Mucosa of descending colon (tissue), 3 donors: ENCODE data around the gene CREG2. TPM values are rescaled to one million over a fixed set of nuclear protein-coding genes. Genes with fewer than 3 reads are reported as not detected.

Source experiments
- ATAC-seq: fragments of 200-7000 bp; cut with Tn5 transposase; one replicate; pipeline ENCODE4 v1.9.1; 2020; ENCODE audit warnings: mild to moderate bottlenecking, moderate library complexity
- DNase-seq, 3 donors: peaks; one replicate each; pipeline ENCODE4 v3.0.0-alpha.2; 2020
- H3K36me3 ChIP-seq: fragments of 200-600 bp; one replicate; pipeline ENCODE4 v1.8.0; 2021; ENCODE audit warnings: low read depth, mild to moderate bottlenecking
- H3K4me1 ChIP-seq: fragments of 200-600 bp; one replicate; pipeline ENCODE4 v1.8.0; 2021; ENCODE audit warnings: low read depth, mild to moderate bottlenecking
- H3K4me3 ChIP-seq: fragments of 200-600 bp; one replicate; pipeline ENCODE4 v1.8.0; 2021; ENCODE audit warnings: mild to moderate bottlenecking
- H3K9me3 ChIP-seq: fragments of 200-600 bp; one replicate; pipeline ENCODE4 v1.8.0; 2021; ENCODE audit warnings: mild to moderate bottlenecking
- intact Hi-C, 2 donors: fragments of 100-400 bp; cut with DNase I in 1 of 2; cut with micrococcal nuclease in 1 of 2; formaldehyde crosslinking; loops; one replicate each; pipeline versions ENCODE4 v1.11.0 to v1.11.1; 2022; cut with DNase I, micrococcal nuclease
- total RNA-seq, 3 donors: library from RNA; stranded (reverse); fragmentation: NEBNext Ultra II Directional in 2 of 3; extraction: Animal tissue kit (Norgen Biotek cat#: 25700) in 2 of 3; gene quantifications; one replicate each; pipeline versions ENCODE4 v1.2.1 to v1.2.4, GENCODE V29; 2021 to 2023
- TF ChIP-seq, protein P1 (sequence below): fragments of 200-600 bp; IDR thresholded peaks from one replicate; pipeline ENCODE4 v1.8.0; 2022; ENCODE audit warnings: antibody characterized with exemption, mild to moderate bottlenecking
- donor health status: DM: no; HTN: no; CAD: no; lungs with moderate emphysema.
- donor health status: DM: no; HTN: no; CAD: no.
- donor health status: DM: no; HTN: yes; CAD: no.

CREG2 gene
- total RNA-seq, 3 donors from 2014 or later = 0.19 to 1.1 TPM; not detected in 1

DNA sequence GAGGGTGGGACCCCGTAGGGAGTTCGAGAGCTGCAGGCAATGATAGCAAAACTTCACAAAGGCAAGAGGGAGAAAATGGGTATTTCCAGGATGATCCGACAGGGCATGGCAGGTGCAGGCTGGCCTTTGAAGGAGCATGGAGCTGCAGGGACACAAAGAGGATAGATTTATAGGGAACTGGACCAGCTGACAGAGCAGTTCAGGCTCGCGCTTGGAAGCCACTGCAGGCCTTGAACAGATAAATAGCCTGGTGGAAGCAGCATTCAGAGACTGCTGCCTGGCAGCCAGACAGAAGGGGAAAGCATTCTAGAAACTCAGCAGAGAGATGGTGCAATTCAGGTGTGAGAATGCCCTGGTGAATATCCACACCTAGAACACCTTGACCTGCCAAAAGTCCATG, 29.3 kb upstream of the CREG2 start:
- H3K4me3 ChIP-seq = no peak overlapping the region
- H3K4me1 ChIP-seq = no peaks in the 10 kb centered on the region
- intact Hi-C loops = loop anchor here in 1 of 2 donors (10.0 kb wide), 1 partner anchor 418 kb away; no protein-coding TSS in a partner anchor
- TF ChIP-seq, protein P1, sequence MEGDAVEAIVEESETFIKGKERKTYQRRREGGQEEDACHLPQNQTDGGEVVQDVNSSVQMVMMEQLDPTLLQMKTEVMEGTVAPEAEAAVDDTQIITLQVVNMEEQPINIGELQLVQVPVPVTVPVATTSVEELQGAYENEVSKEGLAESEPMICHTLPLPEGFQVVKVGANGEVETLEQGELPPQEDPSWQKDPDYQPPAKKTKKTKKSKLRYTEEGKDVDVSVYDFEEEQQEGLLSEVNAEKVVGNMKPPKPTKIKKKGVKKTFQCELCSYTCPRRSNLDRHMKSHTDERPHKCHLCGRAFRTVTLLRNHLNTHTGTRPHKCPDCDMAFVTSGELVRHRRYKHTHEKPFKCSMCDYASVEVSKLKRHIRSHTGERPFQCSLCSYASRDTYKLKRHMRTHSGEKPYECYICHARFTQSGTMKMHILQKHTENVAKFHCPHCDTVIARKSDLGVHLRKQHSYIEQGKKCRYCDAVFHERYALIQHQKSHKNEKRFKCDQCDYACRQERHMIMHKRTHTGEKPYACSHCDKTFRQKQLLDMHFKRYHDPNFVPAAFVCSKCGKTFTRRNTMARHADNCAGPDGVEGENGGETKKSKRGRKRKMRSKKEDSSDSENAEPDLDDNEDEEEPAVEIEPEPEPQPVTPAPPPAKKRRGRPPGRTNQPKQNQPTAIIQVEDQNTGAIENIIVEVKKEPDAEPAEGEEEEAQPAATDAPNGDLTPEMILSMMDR = no peak
- DNase-seq (no peak), ATAC-seq (no peak)
- no peaks in the 10 kb centered on the region for H3K36me3 ChIP-seq
- H3K9me3 ChIP-seq = peaks cover 3% of the 10 kb centered on the region

DNA sequence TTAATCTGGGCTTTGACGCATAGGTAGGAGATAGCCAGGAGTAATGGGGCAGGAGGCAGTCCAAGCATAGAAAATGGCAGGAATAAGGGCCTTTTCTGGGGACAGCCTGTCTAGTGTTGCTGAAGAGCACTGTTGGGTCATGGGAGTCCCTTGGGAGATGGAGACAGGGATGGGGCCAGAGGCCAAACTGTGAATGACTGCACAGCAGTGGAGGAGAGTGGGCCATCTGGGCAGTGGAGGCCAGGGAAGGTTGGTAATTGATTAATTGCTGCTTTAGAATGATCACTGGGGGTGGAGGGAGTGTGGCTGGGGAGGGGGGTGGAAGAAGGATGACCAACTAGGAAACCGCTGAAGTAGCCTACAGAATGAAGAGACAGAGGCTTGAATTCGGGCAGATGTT, 28.6 kb upstream of the CREG2 start:
- TF ChIP-seq, protein P1 = no peak
- Histone ChIP-seq H3K36me3 (no peaks in the 10 kb centered on the region), H3K9me3 (peaks cover 3% of the 10 kb centered on the region), H3K4me1 (no peaks in the 10 kb centered on the region), H3K4me3 (no peak overlapping the region)
- DNase-seq = no peak
- no peak for ATAC-seq
- intact Hi-C loops = loop anchor here in 1 of 2 donors (10.0 kb wide), 1 partner anchor 419 kb away; no protein-coding TSS in a partner anchor

DNA sequence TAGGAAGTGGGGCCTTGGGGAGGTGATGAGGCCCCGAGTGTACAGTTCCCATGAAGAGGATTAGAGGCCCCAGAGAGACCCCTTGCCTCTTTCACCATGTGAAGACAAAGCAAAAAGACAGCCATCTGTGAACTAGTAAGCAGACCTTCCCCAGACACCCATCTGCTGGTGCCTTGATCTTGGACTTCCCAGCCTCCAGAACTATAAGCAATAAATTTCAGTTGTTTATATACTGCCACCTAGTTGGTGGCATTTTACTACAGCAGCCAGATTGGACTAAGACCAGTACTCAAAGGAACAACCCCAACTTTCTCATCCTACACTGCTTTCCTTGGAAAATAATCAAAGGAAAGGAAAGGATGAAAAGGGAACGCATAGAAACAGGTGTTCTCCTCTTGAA, 27.9 kb upstream of the CREG2 start:
- H3K36me3 ChIP-seq = no peaks in the 10 kb centered on the region
- peaks cover 3% of the 10 kb centered on the region for H3K9me3 ChIP-seq
- H3K4me1 ChIP-seq = no peaks in the 10 kb centered on the region
- ATAC-seq (no peak), DNase-seq (no peak)
- intact Hi-C loops = loop anchor here in 1 of 2 donors (10.0 kb wide), 1 partner anchor 420 kb away; no protein-coding TSS in a partner anchor
- no peak overlapping the region for H3K4me3 ChIP-seq
- TF ChIP-seq, protein P1 = no peak

DNA sequence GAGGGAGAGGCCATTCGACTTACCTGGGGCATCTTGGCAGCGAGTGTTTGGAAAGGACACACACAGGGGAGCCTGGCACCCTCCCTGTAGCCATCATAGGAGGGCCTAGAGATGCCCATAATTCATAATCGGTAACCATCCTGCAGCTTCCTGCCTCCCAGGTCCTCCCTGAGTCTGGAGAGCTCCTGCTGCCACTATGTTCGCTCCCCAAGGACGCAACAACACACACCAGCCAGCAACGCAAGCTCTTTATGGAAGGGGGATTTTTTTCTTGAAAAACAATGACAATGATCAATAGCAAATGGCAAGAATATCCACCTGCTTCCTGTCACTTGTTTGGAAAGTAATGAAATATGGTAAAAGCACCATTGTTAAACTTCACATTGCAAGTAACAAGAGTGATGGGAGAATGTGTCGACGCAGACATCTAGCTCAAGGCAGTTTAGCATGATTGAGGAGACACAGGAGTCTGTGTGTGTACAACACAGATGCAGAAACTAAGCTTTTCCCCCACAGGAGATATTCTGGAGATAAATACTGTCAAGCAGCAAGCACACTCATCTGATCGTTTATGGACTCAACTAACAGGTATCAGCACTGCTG, 24.9 kb upstream of the CREG2 start:
- no peaks in the 10 kb centered on the region for H3K4me1 ChIP-seq
- peaks cover 3% of the 10 kb centered on the region for H3K9me3 ChIP-seq
- DNase-seq = no peak
- intact Hi-C loops = loop anchor here in 1 of 2 donors (10.0 kb wide), 1 partner anchor 423 kb away; no protein-coding TSS in a partner anchor
- H3K36me3 ChIP-seq = no peaks in the 10 kb centered on the region
- ATAC-seq = no peak
- TF ChIP-seq, protein P1 = no peak
- no peak overlapping the region for H3K4me3 ChIP-seq

DNA sequence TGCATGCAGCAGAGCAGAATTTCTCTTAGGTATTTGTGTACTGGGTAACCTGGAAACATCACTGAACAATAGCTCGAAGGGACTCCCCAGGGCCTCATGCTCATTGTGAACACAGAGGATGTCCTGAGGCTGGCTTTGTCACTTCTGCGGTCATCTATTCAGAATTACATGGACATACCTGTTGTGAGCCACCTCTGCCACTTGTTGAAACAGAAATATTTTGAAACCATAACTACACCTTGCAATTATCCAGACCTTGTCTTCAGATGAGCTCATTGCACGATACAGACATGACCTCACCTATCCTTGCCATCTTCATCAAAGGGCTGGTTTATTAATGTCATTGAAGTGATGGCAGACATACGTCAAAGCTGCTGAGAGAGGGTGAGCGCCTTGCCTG, 23.4 kb upstream of the CREG2 start:
- peaks cover 3% of the 10 kb centered on the region for H3K9me3 ChIP-seq
- ATAC-seq (no peak), DNase-seq (no peak)
- no peaks in the 10 kb centered on the region for H3K36me3 ChIP-seq
- TF ChIP-seq, protein P1 = no peak
- H3K4me3 ChIP-seq = no peak overlapping the region
- intact Hi-C loops = loop anchor here in 1 of 2 donors (10.0 kb wide), 1 partner anchor 424 kb away; no protein-coding TSS in a partner anchor
- no peaks in the 10 kb centered on the region for H3K4me1 ChIP-seq
